Activated CD8-positive, alpha-beta memory T cell treated with anti-CD3 and anti-CD28 coated beads, Interleukin-2, amount 50 U/mL, for 48 hours (primary cell): Measurements from ENCODE around the gene ZNF185.
"Not testable (repeated sequence)": the region's sequence is repeated elsewhere in the genome, so short reads cannot be mapped to it uniquely, and the experiment has no call there.

ENCODE experiments used
- DNase-seq: peaks from one replicate; pipeline ENCODE4 v3.0.0-alpha.2; 2020

ZNF185 gene

DNA sequence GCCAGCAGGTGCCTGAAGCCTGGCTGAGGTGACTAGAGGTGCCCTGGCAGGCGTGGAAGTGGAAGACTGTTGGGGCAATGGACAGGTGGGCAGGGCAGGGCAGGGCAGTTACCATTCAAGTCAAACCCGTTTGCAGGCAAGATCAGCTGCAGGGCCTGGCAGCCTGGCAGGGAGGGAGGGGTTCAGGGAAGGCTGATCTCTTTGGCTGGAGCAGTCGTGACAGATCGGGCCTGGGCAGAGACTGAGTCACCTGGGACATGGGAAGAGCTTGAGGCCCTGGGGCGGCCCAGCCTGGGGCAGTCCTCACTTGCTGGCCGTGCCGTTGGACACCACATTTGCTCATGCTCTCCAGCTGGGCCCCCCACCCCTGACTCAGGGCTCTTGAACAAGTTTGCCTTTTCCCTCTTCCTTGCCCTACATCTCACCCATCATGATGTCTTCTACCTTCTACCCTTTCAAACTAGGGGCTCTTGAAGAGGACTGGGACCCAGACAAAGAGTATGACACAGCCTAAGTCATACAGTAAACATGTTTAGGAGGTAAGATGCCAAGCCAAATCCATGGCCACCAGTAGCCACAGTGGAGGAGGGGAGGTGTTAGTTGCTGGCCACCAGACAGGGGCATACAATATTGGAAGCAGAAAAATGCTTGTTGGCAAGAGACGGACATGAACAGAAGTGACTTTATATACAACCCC, 2.0 kb upstream of the ZNF185 start:
- no peak for DNase-seq

DNA sequence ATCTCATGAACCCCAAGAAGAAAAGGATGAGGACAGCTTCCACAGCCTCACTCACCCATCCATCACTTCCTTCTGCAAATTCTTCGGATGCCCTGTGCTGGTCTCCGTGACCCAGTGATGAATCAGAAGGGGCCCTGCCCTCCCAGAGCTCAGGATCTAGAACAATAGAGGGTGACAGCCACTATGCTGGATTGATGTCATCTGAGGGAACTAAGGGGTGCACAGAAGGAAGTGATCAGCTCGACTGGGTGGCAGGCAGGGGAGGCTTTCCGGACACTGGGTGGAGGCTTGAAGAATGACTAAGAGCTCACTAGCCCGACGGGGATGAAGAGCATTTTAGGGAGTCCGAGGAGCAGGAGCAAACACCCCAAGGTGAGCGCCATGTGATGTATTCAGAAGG, 1.4 kb upstream of the ZNF185 start:
- no peak for DNase-seq

DNA sequence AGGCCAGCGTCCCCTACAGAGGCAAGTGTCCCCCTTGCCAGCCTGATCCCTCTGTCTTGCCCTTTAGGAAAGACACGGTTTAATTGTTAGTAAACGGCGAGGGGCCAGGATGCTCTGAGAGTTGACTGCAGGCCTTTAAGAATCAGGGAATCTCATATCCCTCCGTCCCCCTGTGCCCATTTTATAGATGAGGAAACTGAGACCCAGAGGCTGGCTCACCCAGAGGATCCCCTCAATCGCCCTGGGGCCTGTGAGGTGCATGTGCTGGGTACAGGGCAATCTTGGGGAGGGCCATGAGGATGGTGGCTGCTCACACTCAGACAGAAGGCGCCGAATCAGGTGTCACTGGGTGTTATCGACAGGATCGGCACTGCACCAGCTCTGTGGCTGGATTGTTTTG, 575 bp downstream of the ZNF185 start:
- no peak for DNase-seq

DNA sequence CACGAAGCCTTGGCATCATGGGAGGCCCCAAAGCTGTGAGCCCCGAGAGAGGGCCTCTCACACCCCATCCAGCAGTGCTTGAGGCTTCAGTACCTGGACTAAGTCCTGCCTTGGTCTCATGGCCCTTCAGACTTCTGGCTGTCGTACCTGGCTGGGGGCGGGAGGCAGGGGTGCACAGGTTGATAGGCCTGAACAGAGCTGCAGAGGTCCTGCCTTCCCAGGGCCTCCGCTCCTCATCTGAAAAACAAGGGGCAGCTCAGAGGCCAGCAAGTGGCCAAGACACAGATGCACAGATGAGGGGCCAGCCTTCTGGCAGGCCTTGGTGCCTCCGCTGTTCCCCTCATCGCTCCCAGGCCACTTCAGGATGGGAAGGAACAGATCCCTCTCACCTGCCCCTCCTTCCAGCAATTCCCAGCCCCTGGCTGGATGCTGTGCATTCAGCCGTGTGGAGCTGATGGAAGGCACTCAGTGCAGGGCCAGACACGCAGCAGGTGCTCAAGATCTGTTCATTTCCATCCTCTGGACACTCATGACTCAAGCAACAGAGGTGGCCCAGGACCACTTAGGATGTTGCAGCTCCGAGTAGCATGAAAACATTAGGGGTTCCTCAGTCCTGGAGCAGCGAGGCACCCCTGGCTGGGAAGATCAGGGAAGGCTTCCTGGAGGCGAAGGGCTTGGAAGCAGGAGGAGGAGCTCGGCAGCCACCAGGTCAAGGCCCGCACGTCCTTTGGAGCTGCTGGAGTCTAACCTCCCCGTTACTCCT, 1.4 kb downstream of the ZNF185 start:
- no peak for DNase-seq

DNA sequence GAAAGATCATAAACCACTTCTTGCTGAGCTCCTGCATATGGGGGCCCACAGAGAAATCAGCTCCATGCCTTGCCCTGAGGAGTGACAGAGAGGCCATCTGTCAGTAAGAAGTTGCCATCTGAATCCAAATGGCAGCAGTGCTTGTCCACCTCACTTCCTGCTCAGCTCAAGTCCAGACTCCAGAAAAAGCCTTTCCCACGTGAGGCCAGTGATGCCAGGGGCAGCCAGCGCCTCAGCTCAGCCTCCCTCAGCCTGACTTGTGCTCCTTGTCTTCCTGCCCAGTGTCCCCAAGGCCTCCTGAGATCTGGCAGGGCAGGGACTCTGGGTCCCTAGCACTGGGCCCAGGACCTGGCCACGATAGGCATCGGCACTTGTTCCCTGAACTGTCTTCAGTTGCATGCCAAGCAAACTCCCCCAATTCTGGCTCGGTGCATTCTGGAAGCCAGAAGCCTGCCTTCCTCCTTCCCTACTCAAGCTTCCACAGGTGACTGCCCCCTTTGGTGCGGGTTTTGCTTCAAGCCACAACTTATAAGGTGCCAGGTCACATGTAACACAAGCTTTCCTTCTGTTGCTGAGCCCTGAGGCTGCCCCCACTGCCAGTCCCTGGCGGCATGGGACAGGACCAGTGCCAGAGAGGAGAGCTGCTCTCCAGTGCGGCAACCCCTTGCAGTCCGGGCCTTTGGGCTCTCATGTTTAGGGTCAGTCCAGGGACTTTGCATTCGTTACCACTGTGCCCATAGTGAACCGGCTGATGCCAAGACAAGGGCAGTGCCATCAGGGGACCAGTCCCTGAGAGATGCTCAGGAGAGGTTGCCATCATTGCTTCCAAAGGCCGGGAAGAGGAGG, 2.2 kb downstream of the ZNF185 start:
- no peak for DNase-seq

DNA sequence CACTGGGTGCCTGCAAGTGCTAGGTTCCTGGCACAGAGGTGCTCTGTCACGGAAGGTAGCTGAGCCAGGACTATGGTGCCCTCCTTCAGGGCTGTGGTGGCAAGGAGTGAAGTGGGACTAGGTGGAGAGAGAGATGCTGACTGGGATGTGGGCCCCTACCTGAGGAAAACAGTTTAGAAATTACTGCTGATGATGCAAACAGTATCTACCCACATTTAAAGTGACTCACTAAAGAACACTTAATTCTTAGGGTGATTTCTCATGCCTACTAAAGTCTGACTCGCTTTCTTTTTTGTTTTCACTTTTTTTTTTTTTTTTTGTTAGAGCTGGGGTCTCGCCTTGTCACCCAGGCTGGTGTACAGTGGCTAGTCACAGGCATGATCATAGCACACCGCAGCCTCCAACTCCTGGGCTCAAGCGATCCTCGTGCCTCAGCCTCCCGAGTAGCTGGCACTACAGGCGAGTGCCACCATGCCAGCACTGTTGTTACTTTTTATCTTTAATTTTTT, 3.1 kb downstream of the ZNF185 start:
- no peak for DNase-seq

DNA sequence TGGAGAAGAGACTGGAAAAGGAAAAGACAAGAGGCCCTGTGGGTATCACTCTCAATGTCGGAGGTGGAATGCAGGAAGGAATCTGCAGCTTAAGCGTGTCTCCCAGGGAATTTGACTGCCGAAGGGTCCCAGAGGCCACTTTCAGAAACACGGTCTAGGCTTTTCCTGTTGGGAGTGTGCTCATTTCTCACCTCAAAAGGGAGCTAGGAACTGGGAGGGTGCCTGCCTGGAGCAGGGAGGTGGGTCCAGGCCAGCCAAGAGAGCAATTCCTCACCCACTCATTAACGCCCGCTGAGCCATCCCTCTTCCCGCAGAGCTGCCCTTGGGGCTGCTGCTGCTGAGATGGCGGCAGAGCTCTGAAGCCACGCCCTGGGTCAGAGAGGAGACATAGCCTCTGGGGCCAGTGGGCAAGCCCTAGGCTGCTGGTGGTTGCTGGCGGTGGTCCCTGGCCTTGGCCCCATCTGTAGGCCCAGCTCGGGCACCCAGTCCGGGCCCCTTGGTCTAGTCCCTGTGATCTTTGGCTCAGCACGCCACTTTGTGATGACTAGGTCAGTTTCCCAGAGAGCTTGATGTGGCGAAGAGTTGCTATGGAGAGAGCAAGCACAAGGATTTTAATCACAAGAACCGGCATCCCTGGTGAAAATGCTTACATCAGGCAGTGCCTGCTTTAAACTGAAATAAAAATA, 4.1 kb downstream of the ZNF185 start:
- DNase-seq, result no peak

DNA sequence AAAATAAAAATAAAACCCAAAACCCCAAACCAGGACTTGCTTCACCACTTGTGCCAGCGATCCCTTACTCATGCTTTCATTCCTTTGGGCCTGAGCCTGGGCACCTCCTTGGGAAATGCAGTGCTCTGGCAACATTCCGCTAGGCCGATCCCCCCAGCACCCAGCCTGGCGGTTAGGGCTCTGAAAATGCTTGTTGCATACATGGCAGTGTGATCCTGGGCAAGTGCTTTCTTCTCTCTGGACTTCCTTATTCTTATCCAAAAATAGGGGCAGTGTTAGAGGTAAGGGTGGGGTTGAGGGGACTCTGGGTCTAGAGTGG, 4.6 kb downstream of the ZNF185 start:
- no peak for DNase-seq

DNA sequence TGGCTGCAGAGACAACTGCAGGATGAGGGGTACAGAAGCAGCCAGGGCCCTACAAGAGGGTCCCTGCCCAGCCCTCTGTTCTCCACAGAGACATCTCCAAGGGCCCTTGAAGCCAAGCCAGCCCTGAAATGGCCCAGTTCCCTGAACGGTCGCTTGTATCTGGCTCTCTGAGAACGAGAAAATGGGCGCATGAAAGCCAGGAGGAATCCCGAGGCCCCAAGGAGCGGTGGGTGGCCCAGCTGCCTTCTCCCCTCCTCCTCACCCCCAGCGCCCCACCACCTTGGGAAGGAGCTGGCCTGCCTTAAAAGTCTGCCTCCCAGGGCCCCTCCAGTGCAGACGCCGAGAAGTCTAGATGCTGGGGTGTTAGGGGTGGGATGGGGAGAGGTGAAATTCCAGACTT, 5.7 kb downstream of the ZNF185 start:
- DNase-seq, result no peak

DNA sequence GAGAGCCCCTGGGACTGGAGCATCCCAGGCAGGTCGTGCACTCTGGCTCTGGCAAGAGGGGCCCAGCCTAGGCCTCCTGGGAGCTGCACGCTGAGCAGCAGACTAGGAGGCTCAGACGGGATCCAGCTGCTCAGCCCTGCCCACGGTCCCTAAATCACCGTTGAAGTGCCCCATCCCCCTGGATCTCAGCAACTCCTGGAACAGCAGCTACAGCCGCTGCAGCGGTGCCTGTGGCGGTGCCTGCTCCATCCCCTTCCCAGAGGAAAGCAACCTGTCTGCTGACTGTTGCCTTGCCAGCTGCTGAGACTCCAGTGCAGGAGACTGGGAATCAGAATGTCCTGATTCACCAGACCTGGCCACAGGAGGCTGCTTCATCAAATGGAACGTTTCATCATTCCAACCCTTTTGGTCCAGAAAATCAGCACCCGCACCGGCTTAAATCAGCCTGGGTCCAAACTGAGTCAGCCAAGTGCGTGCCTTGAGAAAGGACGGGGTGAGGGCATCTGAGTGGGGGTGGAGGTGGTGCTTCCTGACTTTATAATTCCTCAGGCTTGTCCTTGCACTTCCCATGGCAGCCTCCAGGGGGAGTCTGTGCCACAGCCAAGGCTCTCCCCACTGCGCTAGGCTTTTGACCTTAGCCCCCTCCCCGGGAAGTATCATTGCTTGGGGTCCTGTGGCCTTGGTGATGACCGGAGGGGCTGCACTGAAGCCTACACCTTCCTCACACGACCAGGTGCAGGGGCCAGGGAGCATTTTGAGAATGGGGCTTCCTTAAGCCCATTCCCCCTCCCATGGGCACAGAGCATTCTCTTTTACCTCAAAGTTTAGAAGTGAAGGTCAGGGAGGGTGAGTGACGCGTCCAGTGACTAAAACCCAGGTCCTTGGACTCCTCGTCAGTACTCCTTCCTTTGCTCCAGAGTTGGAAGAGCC, 6.5 kb downstream of the ZNF185 start:
- peak; percentile 56 for DNase-seq

DNA sequence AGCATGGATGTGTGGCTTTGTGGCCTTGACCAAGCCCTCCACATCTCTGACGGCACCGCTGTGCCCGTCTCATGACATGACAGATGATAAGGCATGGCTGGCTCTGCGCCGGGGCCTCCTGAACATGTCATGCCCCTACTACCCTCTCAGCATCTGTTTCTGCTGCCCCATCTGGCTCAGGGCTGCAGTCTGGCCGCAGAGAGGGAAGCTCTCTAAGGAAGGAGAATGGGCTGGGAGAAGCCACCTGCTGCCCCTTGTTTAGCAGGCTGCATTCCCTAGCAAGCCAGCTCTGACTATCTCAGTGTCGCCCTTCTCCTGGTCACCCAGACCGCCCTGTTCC, 7.2 kb downstream of the ZNF185 start:
- DNase-seq, result no peak

DNA sequence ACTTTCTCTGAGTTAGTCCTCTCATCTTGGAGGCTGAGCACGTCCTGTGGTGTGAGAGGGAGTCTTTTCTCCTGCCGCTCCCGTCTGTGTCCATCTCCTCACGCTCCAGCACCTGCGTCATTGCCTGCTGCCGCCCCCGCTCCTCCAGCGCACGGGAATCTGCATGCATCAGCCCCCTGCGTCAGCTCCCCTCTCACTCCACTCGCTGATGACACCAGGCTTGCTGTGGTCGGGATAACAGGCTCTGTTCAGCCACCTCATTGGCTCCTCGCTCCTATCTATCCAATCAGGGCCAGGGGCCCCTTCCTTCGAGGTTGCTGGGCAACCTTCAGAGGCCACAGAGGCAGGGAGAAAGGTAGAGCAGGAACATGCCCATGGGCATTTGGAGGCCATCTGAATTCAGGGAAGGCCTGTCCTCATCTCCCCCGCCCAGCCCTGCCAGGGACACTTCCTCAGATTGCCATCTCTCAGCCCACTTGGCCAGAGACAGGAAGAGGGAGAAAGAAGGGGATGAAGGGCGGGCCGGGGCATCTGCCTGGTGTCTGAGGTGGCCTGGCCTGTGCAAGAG, 9.3 kb downstream of the ZNF185 start:
- no peak for DNase-seq

DNA sequence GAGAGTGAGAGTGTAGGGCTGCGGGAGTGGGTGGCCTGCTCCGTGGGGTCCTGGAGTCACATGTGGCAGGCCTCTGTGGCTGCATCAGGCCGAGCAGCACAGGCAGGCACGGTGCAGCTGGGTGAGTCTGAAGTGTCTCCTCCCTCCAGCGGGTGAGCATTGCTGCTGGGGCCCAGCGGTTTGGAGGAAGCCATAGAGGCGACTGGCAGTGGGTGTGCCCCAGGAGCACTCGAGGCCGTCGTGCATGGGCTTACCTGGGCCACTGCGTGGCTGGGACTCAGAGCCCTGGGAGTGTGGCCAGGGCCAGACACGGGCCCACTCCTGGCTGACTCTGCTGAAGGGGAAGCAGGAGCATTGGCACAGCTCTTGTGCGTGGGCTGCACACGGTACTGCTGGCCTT, 10.6 kb downstream of the ZNF185 start:
- no peak for DNase-seq

DNA sequence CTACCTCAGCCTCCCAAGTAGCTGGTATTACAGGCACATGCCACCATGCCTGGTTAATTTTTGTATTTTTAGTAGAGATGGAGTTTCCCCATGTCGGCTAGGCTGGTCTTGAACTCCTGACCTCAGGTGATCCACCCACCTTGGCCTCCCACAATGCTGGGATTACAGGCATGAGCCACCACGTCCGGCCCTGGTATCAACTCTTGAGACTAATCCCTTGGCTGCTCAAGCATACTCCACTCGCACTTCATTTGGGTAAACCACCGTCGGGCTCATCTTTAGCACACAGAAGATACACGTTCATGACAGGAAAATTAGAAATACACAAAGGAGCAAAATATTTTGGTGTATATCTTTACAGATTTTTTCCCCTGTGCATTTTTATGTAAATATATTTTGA, 12.2 kb downstream of the ZNF185 start:
- not testable (repeated sequence) for DNase-seq

DNA sequence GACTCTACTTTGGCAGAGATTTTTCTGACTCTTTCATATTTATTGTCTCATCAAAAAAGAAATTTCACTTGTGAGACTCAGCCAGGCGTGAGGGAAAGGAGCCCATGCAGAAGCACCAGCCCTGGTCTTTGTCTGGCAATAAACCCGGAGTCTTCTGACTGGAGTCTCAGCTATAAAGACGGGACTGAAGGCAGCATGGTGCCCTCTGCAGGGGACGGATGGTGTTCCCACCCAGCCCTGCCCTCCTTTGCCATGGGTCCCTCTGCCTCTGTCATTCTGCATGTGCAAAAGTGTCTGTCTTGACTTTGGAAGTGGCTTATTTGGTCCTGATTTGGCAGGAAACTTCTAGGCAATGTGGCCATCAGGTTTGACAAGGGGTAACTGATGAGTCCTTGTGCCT, 14.2 kb downstream of the ZNF185 start:
- DNase-seq, result no peak

DNA sequence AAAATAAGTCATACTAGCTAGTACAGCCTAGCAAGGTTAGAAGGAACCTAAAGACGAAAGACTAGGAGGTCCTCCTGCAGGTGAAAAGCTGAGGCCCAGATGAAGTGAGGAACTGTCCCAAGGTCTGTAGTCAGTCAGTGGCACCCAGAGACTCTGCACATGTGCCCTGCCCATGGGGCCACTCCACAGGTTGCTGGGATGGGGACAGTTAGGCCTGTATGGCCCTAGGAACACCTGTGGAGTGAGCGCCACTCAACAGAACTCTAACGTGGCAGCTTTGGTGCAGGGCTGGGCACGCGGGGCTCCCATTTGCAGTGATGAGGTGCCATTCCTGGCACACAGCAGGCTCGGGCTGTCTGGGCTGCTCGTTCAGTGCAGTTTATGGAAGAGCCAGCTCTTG, 14.8 kb downstream of the ZNF185 start:
- no peak for DNase-seq

DNA sequence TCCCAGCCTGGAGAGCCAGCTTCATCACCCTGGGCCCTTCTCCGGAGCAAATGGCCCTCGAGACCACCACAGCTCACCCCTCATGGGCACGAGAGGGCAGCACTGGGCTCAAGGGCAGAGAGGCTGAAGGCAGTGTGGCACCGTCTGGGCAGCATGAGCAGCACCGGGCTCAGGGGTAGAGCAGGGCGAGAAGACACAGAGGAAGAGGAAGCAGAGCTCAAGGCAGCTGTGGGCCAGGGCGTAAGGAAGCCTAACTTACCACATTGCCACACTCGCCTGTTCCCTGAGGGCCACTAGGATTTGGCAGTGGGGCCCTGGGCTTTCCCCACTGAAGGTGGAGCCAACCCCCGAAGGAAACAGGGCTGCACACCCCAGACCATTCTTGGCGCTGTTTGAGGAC, 15.5 kb downstream of the ZNF185 start:
- DNase-seq, result no peak

DNA sequence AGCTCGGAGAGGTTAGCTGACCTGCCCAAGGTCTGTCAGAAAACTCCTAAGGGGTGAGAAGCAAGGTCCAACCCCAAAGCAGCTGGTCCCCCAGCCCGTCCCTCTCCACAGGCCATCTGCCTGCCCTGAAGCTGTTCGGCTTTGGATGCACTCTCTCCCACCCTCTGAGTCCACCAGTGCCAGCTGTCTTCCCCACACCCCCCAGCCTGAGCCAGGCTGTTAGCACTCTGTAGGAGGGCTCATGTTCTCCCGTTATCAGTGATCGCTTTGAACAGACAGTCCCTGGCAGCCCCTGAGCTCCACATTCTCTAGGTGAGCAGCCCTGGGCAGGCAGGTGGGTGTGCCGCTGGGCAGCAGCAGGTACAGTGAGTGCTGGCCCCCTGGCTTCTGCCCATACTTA, 16.0 kb downstream of the ZNF185 start:
- no peak for DNase-seq

DNA sequence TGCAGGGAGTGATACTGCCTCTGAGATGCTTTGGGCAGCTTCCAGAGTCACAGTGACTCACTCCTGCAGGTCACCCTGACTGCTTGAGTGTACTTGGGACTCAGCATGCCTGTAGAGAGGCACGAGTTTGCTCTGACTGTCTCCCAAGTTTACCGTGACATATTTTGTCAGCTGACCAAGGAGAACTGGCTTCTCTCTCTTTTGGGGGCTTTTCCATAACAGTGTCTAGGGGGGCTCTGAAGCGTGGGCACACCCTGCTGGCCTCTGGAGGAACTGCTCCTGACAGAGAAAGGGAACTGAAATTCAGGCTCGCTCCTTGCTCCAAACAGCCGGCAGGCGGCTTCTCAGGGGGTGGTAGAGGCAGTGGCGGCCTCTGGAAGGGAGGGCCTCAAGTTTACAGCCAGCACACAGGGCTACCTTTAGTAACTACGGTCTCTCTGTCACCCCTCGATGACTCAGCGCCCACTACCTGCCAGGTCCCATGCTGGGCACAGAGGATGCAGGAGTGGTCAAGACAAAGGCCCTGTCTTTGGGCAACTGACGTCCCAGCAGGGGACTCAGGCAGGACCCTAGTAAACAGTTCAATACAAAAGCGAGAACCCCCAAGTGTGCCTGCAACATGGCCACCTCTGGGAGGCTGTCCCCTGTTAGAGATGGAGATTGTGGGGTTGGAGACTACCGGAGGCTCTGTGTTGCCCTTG, 17.8 kb downstream of the ZNF185 start:
- no peak for DNase-seq

DNA sequence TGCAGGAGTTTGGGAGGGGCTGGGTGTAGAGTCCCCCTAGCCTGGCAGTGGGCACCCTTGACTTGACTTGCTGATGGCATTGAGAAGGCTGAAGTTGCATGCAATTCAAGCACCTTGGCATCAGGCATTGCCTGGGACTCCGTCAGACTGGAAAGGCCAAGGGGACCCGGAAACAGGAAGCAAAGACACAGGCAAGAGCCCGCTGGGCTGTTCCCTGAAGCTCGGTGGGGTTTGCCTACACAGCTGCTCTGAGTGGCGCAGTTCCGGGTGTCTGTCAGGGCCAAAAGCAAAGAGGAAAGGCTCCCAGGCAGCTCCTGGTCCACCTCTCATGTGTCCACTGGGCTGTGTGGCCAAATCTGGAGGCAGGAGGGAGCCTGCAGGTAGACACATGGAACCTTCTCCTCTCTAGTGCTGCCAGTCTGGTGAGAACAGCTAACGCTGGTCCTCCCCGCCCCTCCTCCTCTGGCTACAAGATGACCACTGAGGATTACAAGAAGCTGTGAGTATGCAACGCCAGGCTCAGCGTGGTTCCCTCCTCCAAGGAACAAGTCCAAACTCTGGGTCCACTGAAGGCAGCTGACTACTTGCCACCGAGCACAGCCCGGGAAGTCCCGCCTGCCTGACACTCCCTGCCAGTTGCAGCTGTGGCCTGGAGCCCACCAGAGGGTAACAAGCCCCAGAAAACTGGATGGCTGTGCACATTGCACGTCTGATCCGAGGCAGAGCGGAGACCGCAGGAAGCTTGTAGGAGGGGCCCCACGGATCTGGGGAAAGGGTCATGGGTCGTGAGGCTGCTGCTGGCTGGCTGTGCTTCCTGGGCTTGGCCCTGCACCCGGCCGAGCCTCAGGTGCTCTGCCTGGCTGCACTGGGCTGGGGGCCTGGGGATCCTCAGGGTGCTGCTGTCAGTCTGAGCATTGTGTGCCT, 20.1 kb downstream of the ZNF185 start:
- no peak for DNase-seq
